NCI-H2171 (cell line): Measurements from ENCODE around the gene EPB41L3.
"Not testable (repeated sequence)": the region's sequence is repeated elsewhere in the genome, so short reads cannot be mapped to it uniquely, and the experiment has no call there.

Experiments used
- DNase-seq: peaks from one replicate; lab custom pipeline; 2025; lab: John Stamatoyannopoulos, UW

The EPB41L3 gene

DNA sequence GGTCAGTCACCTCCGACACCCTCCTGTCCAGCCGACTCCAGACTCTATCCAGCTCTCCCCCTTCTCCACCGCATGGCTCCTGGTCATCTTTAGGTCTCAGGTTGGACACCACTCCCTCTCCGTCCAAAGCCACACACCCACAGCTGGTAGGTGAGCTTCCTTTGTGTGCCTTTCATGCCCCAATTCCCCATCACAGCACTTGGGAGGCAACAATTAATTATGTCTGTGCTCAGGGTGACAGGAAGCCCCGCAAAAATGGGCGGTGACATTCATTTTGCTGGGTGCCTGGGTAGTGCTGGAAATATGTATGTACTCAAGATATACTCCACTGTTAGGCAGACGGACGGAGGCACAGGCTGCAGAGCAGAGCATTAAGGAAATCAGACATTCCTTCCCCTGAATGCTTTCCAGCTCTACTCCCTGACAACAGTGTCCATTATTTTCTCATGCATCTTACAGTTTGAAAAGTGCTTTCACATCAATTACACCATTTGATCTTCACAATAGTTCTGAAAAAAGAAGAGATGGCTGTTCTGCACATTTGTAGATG lies 13.1 kb downstream of the EPB41L3 start:
- no peak for DNase-seq

DNA sequence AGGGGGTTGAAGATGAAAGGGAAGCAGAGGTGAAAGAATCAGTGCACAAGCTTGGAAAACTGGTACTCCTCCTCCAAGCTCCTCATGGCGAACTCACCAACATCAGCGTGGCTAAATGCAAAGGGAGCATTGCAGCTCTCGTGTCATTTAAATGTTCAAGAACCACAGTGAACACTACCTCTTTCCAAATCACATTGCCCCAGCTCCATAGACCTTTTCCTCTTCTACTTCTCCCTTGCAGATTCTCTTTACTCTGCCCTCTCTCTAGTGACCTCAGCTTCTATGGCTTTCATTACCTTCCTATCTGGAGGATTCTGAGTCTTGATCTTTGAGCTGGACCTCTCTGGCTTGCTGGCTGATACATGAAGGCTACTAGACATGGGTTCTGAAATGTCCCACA lies 14.3 kb downstream of the EPB41L3 start:
- DNase-seq, result no peak

DNA sequence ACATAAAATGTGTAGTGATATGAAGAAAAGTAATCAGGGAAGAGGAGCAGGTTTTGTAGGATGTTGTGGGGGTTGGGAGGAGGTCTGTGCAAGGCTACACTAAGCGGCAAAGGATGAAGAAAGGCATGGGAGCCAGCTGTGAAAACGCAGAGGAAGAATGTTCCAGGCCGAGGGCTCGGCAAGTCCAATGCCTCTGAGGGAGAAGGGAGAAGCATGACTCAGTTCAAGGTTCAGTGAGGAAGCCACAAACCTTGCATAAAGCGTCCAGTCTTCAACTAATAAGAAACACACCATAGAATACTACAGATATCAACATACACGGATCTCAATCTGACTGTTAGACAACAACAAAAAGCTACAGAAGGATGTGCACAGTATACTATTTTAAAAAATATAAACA lies 16.2 kb downstream of the EPB41L3 start:
- no peak for DNase-seq

DNA sequence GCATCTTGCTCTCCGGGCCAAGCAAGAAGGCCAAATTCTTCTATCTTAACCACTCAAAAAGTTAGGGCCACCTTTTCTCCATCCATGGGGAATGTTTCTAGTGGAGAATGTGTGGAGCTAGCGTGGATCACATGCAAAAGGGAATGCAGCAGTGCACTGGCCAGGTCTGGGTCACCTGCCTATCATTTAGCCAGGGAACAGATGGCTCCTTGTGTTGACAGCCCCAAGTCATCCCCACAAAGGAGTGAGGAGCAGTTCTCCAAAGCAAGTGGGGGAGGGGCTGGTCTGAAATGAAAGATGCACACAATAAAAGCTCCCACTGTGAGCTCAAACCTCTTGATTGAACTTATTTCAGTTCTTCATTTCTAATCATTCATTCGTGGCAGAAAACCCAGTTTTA lies 19.1 kb downstream of the EPB41L3 start:
- peak; percentile 28 for DNase-seq

DNA sequence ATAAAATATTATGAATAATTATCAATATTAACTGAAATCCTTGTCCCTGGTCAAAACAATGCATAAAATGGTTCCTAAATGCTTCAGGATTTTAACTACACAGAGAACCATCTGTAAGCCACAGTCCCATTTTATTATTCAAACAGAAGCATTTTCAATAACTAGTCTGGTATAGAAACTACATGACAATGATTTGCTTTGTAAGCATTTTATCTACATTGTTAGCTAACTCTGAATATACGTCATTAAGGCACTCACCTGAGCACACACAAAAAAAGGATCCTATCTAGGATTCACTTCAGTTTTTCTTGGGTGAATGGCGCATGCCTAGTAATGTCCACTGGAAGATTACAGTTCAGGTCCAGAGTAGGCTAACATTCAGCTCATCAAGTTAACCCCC lies 22.8 kb downstream of the EPB41L3 start:
- DNase-seq, result no peak

DNA sequence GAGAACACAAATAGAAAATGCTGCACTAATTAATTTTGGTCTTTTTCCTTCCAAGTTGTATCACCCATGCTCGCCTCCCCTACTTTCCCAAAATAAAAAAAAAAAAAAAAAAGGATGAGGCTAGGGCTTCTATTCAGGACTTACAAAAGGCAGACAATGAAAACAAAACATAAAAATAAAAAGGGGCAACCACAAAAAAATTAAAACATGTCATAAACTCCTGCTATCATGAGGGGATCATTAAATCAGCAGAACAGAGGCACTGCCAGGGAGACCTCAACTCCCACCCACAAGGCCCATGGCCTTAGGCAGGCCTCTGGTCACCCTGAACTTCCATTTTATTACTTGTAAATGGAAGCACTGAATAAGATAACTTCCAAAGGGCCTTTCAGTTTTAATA lies 23.3 kb downstream of the EPB41L3 start:
- DNase-seq, result no peak

DNA sequence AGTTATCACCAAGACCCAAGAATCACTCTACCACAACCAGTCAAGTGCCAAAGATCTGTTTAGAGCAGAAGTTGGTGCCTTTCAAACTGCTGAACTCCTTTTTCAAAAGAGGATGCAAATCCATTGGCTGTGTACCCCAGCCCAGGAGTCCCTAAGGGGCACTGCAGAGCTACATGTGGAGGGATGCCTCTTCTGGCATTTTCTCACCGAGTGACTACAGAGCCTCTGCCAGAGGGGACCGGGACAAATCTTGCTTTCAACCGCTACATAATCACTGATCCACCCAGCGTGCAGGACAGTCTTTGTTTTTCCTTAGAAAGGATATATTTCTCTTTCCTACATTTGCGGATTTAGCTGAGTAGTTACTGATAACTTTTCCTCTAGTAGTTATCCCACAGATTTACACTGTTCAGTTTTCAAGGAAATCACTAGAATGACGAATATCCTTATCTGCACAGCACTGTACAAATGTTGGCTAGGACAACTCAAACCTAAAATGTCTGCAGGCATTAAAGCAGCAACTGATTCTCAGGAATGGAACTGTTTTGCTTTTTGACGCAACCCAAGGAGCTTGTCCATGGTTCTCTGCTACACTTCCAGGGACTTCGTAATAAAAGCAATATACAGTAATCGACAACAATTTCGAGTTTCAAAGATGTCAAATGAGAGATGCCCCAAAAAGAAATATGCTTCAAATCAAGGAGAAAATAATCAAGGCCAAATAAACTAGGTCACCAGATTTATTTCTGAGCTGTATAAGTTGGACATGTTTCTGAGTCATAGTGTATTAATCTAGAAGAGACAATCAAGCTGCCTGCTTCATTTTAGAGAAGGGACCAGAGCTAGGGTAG lies 24.1 kb downstream of the EPB41L3 start:
- DNase-seq, result no peak

DNA sequence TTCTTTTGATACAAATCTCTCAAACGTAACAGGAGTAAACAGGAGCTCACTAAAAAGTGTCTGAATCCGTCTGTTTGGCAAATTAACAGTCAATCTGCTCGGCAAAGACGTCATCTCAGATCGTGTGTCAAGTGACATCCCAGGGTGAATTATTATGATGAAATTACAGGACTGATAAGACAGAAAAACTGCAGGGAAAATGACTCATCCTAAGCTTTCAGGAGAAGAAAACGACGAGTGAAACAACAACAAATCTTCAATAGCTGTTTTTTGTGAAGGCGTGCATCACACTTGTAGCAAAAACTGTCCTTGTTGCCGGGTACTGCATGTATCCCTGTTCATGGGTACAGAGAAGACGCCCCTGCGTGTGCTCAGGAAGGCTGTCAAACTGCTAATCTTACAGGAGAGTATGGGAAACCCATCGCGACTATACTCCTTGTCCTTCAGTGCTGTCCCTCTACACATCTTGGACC lies 24.9 kb downstream of the EPB41L3 start:
- DNase-seq, result peak; percentile 26

DNA sequence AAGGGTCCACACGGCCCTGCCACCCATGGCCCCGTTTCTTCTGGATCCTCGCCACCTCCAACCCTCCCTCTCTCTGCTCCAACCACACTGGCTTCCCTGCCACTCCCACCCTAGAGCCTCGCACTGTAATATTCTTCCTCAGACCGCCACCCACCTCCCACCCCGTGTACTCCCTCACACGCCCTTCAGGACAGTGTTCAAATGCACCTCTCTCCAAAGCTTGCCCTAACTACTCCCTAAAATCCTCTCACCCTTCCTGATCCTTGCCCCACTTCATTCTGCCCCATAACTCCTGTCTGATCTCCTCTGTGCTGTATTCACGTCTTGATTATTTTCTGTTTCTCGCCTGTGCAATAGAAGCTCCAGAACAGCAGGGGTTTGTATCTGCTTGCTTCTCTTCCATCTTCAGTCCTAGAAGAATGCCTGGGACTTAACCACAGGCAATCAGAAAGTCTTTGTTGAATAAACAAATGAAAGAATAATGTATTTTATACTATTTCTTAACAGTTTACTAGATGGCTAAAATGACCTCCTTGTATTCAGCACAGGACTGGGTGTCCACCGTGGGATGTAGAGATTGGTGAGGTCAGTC lies 25.5 kb downstream of the EPB41L3 start:
- DNase-seq, result no peak

DNA sequence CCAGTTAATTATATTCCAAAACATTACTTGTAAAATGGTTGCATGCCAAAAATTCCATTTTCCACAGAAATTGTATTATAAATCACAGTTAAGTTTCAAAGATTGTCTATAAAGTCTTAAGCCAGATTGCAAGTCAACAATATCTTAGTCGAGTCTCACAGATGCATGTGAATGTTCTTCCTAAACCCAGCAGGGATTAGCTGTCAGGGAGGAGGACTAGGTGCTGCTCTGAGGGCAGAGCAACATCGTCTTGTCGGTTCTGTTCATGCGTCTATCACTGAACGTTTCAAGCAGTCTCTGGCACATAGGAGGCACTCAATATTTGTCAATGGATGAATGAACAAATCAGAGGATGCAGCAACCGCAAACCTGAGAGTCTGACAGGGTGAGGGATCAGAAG lies 27.0 kb downstream of the EPB41L3 start:
- no peak for DNase-seq

DNA sequence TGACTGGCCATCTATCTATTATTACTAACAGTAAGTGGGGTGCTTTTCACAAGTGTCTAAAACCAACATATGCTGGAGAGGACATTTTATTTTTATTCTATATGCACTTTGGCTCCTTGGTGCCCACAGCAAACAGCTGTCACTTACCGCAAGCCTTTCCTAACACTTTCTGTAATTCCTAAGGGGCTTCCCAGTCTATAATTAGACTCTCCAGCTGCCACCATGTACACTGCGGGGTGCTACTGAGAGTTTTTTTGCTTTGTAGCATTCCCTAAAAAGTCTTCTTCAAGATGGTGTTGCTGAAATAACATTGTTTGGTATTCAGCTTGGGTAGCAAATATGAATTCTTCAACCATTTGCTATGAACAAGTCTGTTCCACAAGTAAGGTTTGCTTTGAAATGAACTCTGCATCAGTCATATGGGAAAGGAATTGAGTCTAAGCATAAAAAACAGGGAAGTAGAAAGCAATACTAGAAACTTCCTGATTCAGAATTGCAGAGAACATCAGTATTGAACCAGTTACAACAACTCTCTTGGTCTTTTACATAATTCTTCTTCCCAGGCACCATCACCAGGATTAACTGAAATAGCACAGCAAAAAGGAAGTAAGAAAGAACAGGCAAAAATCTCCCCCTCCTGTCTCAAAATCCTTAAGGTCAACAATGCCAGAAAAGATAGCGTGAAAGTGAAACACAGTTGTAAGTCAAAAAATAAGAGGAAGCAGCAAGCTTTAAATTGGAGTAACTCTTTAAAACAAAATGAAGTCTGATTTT lies 28.6 kb downstream of the EPB41L3 start:
- peak; percentile 95 for DNase-seq

DNA sequence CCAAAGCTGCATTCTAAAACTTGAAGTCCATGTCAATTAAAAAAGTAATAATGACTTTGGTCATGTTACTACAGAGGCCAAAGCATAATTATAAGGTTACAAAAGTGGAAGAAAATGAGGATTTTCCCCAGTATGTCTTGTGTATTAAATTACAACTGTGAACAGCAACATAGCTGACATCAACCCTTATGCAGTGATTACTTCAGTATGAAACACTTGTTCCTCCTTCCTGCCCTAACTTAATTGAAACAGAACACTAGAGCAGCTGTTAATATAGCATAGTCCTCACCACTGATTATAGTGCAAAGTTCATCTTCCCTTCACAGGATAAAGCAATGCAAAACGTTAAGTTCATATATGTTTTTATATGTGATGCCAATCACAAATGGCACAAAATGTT lies 29.9 kb downstream of the EPB41L3 start:
- peak; percentile 49 for DNase-seq

DNA sequence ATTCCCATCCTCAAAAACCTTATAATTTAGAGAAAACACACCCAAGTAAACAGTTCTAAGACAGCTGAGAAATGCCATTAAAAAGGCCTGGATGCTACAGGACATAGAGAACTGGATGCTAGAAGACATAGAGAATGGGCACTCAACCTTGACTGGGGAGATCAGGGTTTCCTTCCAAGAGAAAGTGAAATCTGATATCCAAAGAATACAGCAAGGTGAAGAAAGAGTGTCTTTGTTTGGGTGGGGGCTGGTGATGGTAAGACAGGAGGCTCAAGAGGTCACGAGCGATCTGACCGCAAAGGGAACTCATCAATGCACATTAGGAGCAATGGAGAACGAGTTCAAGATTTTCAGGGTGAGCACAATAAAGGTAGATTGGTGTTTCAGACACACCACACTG lies 31.6 kb downstream of the EPB41L3 start:
- no peak for DNase-seq

DNA sequence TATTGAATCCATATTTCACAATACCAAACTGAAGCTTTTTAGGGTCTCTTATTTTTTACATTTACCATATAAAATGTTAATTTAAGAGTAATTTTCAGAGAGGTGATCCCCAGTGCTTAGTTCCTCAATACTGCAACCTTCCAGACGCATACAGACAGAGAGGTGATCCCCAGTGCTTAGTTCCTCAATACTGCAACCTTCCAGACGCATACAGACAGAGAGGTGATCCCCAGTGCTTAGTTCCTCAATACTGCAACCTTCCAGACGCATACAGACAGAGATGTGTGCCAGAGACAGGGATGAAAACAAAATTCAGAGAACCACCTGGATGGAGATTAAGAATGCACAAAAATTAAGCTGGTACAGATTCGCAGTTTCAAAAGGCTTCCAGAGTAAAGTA lies 32.3 kb downstream of the EPB41L3 start:
- DNase-seq, result not testable (repeated sequence)

DNA sequence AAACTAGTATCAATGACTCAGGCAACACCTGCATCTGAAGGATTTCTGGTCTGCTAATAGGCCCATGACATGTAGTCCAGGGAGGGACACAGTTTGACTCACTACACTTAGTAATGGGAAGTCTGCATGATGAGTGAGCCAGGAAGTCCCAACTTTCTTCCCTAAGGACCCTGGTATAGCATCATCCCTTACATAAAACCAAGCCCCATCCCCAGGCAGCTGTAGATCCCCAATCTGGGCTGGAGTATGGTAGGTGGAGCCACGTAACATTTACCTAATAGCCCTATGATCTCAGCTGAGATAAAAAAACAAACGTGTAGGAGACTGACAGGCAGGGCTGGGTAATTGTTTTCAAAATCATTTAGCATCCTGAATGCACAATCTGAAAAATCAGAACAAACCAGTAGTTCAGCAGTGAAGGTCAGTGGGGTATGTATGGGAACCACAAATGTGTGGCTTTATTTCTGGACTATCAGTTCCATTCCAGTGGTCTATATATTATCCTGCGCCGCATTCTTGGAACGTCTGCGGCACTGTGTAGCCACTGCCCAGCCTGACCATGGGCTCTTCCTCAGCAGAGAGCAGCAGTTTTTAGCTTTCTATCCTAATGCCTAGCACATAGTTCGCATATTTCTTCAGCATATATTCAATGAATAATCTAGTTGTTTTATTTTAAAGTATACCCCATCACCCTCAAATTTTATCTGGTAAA lies 33.5 kb downstream of the EPB41L3 start:
- no peak for DNase-seq

DNA sequence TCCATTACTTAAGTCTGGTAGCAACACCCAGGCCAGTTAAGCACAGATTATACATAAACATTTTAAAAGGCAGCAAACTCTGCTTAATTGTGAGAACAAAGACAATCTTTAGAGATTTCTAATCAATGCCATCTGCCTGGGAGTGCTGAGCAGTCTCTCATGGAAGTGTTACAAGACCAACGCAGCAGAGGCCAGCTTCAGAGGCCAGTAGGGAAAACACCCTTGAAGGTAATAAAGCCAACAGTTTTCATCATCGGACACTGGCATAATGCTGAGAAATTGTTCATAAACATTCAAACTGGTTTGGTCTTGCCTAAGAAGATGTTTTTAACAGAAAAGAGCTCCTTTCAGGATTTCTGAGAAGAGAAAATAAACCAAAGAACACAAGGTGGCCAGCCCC lies 35.0 kb downstream of the EPB41L3 start:
- DNase-seq, result no peak

DNA sequence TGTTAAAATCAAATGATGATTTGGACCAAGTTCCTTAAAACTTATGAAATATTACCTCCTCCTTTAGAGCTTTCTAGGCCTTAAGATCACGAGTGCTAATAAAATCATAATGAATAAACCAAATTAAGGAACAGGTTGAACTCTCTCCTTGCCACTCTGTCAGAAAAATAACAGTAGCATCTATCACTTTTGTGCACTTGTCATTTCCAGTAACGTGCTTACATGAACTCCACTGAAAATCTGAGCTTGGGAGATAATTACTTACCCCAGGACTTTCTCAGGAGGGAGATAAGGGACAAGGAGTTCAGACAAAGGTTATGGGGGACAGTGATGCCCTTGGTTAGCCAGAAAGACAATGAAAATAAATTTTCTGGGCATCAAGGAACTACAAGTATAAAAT lies 36.0 kb downstream of the EPB41L3 start:
- DNase-seq, result no peak

DNA sequence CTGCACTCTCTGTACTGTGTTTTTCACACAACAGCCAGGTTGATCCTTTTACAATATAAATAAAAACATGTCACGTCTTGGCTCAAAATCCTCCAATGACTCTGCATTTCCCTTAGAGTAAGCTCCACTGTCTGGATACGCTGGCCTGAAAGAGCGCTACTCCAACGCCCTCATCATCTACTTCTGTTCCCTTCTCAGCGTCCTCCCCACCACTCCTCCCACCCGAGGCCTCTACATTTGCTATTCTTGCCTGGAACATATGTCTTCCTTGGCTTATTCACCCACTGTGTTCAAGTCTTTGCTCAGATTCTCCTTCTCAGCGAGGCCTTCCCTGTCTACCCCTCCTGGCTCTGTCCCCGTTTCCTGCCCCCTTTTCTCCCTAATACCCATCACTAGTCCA lies 37.6 kb downstream of the EPB41L3 start:
- DNase-seq, result no peak

DNA sequence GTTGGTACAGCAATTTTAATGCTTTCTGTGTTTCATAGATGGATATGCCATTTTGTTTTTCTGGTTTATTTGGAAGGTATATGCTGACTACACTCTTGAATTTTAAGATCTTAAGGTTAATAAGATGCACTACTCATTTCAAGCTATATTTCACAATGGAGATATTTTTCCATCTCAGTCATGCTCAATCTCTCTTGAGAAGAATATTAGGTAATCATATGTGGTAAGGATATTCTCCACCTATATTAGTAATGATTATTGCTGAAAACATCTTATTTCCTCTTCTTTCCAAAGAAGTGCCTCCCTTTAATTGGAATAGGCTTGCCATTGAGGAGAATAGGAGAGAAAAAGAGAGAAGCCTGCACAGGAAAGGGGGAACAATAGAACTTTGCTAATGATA lies 40.1 kb downstream of the EPB41L3 start:
- no peak for DNase-seq

DNA sequence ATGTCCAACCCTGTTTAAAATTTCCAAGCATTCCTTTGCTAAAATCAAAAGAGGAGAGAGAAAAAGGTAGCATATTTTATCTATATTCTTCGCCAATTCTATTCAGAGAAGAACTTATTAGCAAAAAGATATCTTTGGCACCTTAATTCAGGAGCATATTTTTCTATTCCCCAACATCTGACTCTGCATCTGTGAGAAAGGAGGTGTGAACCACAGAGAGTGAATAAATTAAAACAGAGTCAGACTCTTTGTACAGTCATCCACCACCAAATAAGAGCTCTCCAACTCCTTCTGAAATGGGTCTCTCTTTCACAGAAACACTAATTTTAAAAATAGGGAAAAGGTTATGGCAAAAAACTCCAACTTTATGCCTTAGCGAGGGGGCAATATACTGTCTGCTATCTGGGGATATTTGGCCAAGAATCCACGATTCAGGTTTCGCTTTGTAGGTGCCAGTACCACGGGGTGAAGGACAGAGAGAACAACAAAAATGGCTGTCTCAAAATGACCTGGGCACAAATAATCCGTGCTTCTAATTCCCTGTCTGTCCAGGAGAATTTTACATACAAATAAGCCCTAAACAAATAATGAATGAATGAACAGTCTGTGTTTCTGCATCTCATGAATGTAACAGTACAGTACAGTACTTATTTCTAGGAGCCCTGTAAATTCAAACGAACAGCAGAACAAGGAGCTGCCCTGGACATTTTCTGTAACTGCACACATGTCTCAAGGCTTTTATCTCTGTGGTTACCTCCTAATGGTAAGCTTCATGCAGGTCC lies 43.4 kb downstream of the EPB41L3 start:
- no peak for DNase-seq

DNA sequence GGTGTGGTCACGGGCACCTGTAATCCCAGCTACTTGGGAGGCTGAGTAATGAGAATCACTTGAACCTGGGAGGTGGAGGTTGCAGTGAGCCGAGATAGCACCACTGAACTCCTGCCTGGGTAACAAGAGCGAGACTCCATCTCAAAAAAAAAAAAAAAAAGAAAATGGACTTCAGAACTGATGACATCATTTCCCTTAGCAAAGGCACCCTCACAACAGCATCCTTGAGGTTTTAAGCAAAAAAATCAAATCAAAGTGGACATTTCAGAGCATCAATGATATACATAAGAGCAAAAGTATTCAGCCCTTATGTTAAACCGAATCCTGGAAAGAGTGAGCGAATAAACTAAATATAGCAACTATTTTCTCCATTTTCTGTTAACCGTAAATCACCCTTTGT lies 45.3 kb downstream of the EPB41L3 start:
- no peak for DNase-seq
